Mammary epithelial cell (primary cell): ENCODE data around the gene MEX3A.

Experiments used
- CTCF ChIP-seq, 2 donors: IDR thresholded peaks in 1 of 2; conservative IDR thresholded peaks in 1 of 2; 2 replicates each; pipeline ENCODE4 v1.5.1; 2011 to 2012; ENCODE audit warnings: inconsistent platforms in 2 of 2, low read length in 2 of 2, mild to moderate bottlenecking in 2 of 2, control low read depth in 1 of 2, low read depth in 1 of 2; ENCODE audit not compliant: insufficient read depth in 1 of 2; ENCODE audit errors: extremely low read depth in 1 of 2
- EZH2 ChIP-seq: IDR thresholded peaks from 2 replicates; pipeline ENCODE4 v1.6.1; 2012; ENCODE audit warnings: low read length, inconsistent platforms, borderline replicate concordance

GRCh38 chr1:156075775-156076204 lies 6.5 kb downstream of the MEX3A start:
- no peak for TF ChIP-seq CTCF (conservative IDR thresholded peaks at IDR 0.05 in 1 of 2, IDR thresholded peaks at IDR 0.05 in 1 of 2; ENCODE audit: extremely low read depth in 1 of 2, insufficient read depth in 1 of 2, low read depth in 1 of 2, low read length in 2 of 2)
- TF ChIP-seq EZH2 = no peak
